H9 (cell line): ENCODE measurements around the gene PCGF2. TPM values are rescaled to one million over a fixed set of nuclear protein-coding genes. Genes with fewer than 3 reads are reported as not detected.

Experiments
- DNase-seq: peaks from one replicate; pipeline ENCODE4 v3.0.0-alpha.2; 2017
- H2AFZ ChIP-seq: one replicate; pipeline ENCODE4 v1.6.1; 2013; ENCODE audit warnings: mild to moderate bottlenecking, low read length, control low read depth, moderate library complexity
- H2AK5ac ChIP-seq: 2 replicates; pipeline ENCODE4 v1.6.1; 2013; ENCODE audit warnings: low read length, control low read depth, mixed read lengths; ENCODE audit not compliant: insufficient read length
- H2BK120ac ChIP-seq: one replicate; pipeline ENCODE4 v1.6.1; 2013; ENCODE audit warnings: low read depth, mild to moderate bottlenecking, low read length, control low read depth, inconsistent platforms; ENCODE audit not compliant: poor library complexity, severe bottlenecking
- H2BK12ac ChIP-seq: 2 replicates; pipeline ENCODE4 v1.6.1; 2013; ENCODE audit warnings: low read length, control low read depth, mixed read lengths, low read depth; ENCODE audit not compliant: insufficient read length
- H2BK15ac ChIP-seq: 2 replicates; pipeline ENCODE4 v1.6.1; 2013; ENCODE audit warnings: low read depth, low read length, control low read depth
- H2BK20ac ChIP-seq: one replicate; pipeline ENCODE4 v1.6.1; 2013; ENCODE audit warnings: low read depth, mild to moderate bottlenecking, low read length, control low read depth, inconsistent platforms; ENCODE audit not compliant: poor library complexity, severe bottlenecking
- H2BK5ac ChIP-seq: 2 replicates; pipeline ENCODE4 v1.6.1; 2013; ENCODE audit warnings: low read length, control low read depth, mixed read lengths; ENCODE audit not compliant: insufficient read length
- H3K14ac ChIP-seq: 2 replicates; pipeline ENCODE4 v1.6.1; 2013; ENCODE audit warnings: low read length, control low read depth; ENCODE audit not compliant: insufficient read depth
- H3K18ac ChIP-seq: 2 replicates; pipeline ENCODE4 v1.6.1; 2013; ENCODE audit warnings: low read depth, mild to moderate bottlenecking, mixed read lengths, low read length, control low read depth; ENCODE audit not compliant: insufficient read length
- H3K23ac ChIP-seq: 2 replicates; pipeline ENCODE4 v1.6.1; 2013; ENCODE audit warnings: low read length, control low read depth, mixed read lengths, low read depth; ENCODE audit not compliant: insufficient read length
- H3K23me2 ChIP-seq: 2 replicates; pipeline ENCODE4 v1.6.1; 2013; ENCODE audit warnings: low read depth, mild to moderate bottlenecking, mixed read lengths, low read length, control low read depth; ENCODE audit not compliant: insufficient read length, poor library complexity, severe bottlenecking
- H3K27ac ChIP-seq: 2 replicates; pipeline ENCODE4 v1.5.1; 2013; ENCODE audit warnings: low read length, control low read depth, mixed read lengths, low read depth; ENCODE audit not compliant: insufficient read length
- H3K27me3 ChIP-seq: 2 replicates; pipeline ENCODE4 v1.6.1; 2013; ENCODE audit warnings: low read length, control low read depth, inconsistent platforms; ENCODE audit not compliant: insufficient read depth
- H3K4ac ChIP-seq: 2 replicates; pipeline ENCODE4 v1.6.1; 2013; ENCODE audit warnings: low read depth, mild to moderate bottlenecking, control low read depth, inconsistent platforms, low read length, moderate library complexity
- H3K4me1 ChIP-seq: 2 replicates; pipeline ENCODE4 v1.6.1; 2013; ENCODE audit warnings: low read length, control low read depth, inconsistent platforms; ENCODE audit not compliant: insufficient read depth
- H3K4me2 ChIP-seq: 2 replicates; pipeline ENCODE4 v1.6.1; 2013; ENCODE audit warnings: low read length, control low read depth, mixed read lengths; ENCODE audit not compliant: insufficient read length, insufficient read depth
- H3K56ac ChIP-seq: 2 replicates; pipeline ENCODE4 v1.6.1; 2013; ENCODE audit warnings: low read depth, mild to moderate bottlenecking, mixed read lengths, low read length, control low read depth; ENCODE audit not compliant: insufficient read length
- H3K79me1 ChIP-seq: 2 replicates; pipeline ENCODE4 v1.6.1; 2013; ENCODE audit warnings: low read depth, mild to moderate bottlenecking, moderate library complexity, low read length, control low read depth, inconsistent platforms; ENCODE audit not compliant: insufficient read depth, poor library complexity, severe bottlenecking
- H3K79me2 ChIP-seq: 2 replicates; pipeline ENCODE4 v1.6.1; 2013; ENCODE audit warnings: low read length, control low read depth, inconsistent platforms; ENCODE audit not compliant: insufficient read depth
- H3K9ac ChIP-seq: 2 replicates; pipeline ENCODE4 v1.6.1; 2013; ENCODE audit warnings: low read length, control low read depth, mixed read lengths; ENCODE audit not compliant: insufficient read length; ENCODE audit errors: extremely low read depth
- H3K9me3 ChIP-seq: one replicate; pipeline ENCODE4 v1.6.1; 2013; ENCODE audit warnings: low read depth, low read length, inconsistent platforms; ENCODE audit not compliant: control insufficient read depth
- H3T11ph ChIP-seq: one replicate; pipeline ENCODE4 v1.6.1; 2013; ENCODE audit warnings: mild to moderate bottlenecking, low read length, control low read depth, inconsistent platforms
- H4K20me1 ChIP-seq: one replicate; pipeline ENCODE4 v1.6.1; 2013; ENCODE audit not compliant: control insufficient read depth, insufficient read length, insufficient read depth
- H4K5ac ChIP-seq: 2 replicates; pipeline ENCODE4 v1.6.1; 2013; ENCODE audit warnings: low read depth, mild to moderate bottlenecking, mixed read lengths, low read length, control low read depth; ENCODE audit not compliant: insufficient read length
- H4K8ac ChIP-seq: replicated peaks from 2 replicates; pipeline ENCODE4 v1.6.1; 2013; ENCODE audit warnings: low read length, control low read depth, mixed read lengths, low read depth; ENCODE audit not compliant: insufficient read length
- H4K91ac ChIP-seq: 2 replicates; pipeline ENCODE4 v1.6.1; 2013; ENCODE audit warnings: low read depth, mild to moderate bottlenecking, moderate library complexity, mixed read lengths, low read length, control low read depth; ENCODE audit not compliant: insufficient read length
- H3K27ac Mint-ChIP-seq, 3 experiments: 2 replicates in 2 of 3; 3 replicates in 1 of 3; pipeline ENCODE4 v1.8.0; 2020 to 2021; ENCODE audit warnings: mixed read lengths in 3 of 3, mild to moderate bottlenecking in 1 of 3, moderate library complexity in 1 of 3
- H3K27me3 Mint-ChIP-seq: 2 replicates; pipeline ENCODE4 v1.8.0; 2021; ENCODE audit warnings: low read depth, mild to moderate bottlenecking, moderate library complexity, mixed read lengths
- H3K36me3 Mint-ChIP-seq, 3 experiments: 2 replicates in 2 of 3; 3 replicates in 1 of 3; pipeline ENCODE4 v1.8.0; 2020 to 2021; ENCODE audit warnings: low read depth in 3 of 3, mixed read lengths in 3 of 3; ENCODE audit not compliant: insufficient read depth in 1 of 3
- H3K4me1 Mint-ChIP-seq, 2 experiments: 2 replicates each; pipeline ENCODE4 v1.8.0; 2020; ENCODE audit warnings: mixed read lengths in 2 of 2
- H3K4me3 Mint-ChIP-seq, 2 experiments: 2 replicates in 1 of 2; 3 replicates in 1 of 2; pipeline ENCODE4 v1.8.0; 2020 to 2021; ENCODE audit warnings: mild to moderate bottlenecking in 2 of 2, mixed read lengths in 2 of 2, moderate library complexity in 1 of 2
- H3K9me3 Mint-ChIP-seq, 2 experiments: 2 replicates in 1 of 2; 3 replicates in 1 of 2; pipeline ENCODE4 v1.8.0; 2020; ENCODE audit warnings: mild to moderate bottlenecking in 2 of 2, mixed read lengths in 2 of 2, moderate library complexity in 1 of 2
- WGBS: extraction: QIAGEN DNeasy Blood & Tissue Kit; methylation state at CpG from one replicate; pipeline ENCODE4 v1.1.7; 2013; ENCODE audit warnings: missing lambda C conversion rate, low lambda C conversion rate, mixed read lengths; ENCODE audit not compliant: insufficient read length; ENCODE audit errors: extremely low coverage; 5-methylcytosine and 5-hydroxymethylcytosine counted together
- long read RNA-seq: library from polyadenylated mRNA; unstranded; transcript quantifications from one replicate; pipeline ENCODE4 v2.0.0, GENCODE V29; 2020
- total RNA-seq: library from RNA; stranded (reverse); gene quantifications from 2 replicates; pipeline ENCODE4 v1.2.1, GENCODE V29; 2021
- TF ChIP-seq, protein P1 (sequence below): fragments of 200-600 bp; sonication (generic); conservative IDR thresholded peaks from 3 replicates; pipeline ENCODE4 v1.8.0; 2021; ENCODE audit warnings: antibody characterized with exemption, mild to moderate bottlenecking

The PCGF2 gene
- total RNA-seq = 106 and 116 TPM in 2 replicates
- long read RNA-seq, partial matches to known transcripts = 19 of 43 reads
- long read RNA-seq, other reads (novel, unspliced or antisense) = 21 of 43 reads

DNA sequence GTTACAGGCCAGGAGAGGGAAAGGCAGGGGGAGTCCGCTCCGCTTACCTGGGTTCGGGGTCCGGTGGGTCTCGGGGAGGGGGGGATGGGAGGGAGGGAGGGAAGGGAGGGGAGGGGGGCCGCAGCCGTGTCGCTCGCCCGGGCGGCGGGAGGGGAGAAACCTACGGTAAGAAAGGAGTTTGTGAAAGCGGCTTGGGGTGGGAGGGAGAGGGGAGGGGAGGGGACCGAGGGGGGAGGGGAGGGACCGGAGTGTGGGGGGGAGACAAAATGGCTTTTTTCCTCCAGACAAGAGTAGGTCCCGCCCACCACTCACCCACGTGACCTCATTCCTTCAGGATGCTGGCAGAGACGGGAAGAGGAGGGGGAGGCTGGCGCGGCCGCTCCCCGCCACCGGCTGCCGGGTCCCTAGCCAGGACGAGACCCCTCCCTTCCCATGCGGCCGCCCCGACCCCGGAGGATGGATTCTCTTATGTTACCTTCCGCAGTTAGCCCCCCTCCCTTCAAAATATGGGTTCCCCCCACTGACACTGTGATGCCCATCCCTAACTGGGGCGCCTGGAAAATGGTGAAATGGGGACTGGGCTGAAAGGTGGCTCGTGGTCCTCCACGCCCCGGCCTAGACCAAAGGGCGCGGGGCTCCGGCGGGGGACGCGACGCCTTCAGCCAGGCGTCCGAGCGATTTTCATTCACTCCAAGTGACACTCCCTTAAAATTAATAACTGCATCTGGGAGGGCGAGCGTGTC lies at the start of gene PCGF2:
Gene PCGF2, minus strand, starts transcription at position 188 of the 743 bp plus-strand sequence. CDS start 7,934 bp downstream, outside the sequence.
- Histone ChIP-seq H2BK15ac (no peak within 1 kb of the TSS), H3K9me3 (no peaks in the 10 kb centered on the region), H3K23me2 (peaks cover 44% of the 10 kb centered on the region), H3K23ac (no peak within 1 kb of the TSS), H3K4me1 (peaks cover 5% of the 10 kb centered on the region; the same call in 1 of the 2 replicates), H2BK12ac (no peak within 1 kb of the TSS), H3K4me2 (peak within 1 kb of the TSS; percentile 98), H3K9ac (peak within 1 kb of the TSS; percentile 70), H3K79me2 (peaks cover 33% of the 10 kb centered on the region), H3K4ac (no peak within 1 kb of the TSS), H3K79me1 (no peaks in the 10 kb centered on the region), H2BK120ac (no peak within 1 kb of the TSS), H2BK20ac (no peak within 1 kb of the TSS), H3K27me3 (no peaks in the 10 kb centered on the region), H4K8ac (no peak within 1 kb of the TSS), H3T11ph (no peak within 1 kb of the TSS), H3K27ac (no peak within 1 kb of the TSS), H2AFZ (no peak within 1 kb of the TSS), H4K20me1 (no peaks in the 10 kb centered on the region), H2AK5ac (no peak within 1 kb of the TSS), H4K91ac (no peak within 1 kb of the TSS), H4K5ac (no peak within 1 kb of the TSS), H3K18ac (peak within 1 kb of the TSS; percentile 87), H3K14ac (peak within 1 kb of the TSS; percentile 89), H2BK5ac (no peak within 1 kb of the TSS), H3K56ac (no peak within 1 kb of the TSS)
- WGBS = no CpG with 5 or more reads among the region's 47 CpGs
- DNase-seq = peak; percentile 98
- H3K36me3 Mint-ChIP-seq = peaks cover 2 to 18% (median 8%) of the 10 kb centered on the region in 3 experiments; a peak in 6 of 7 replicates
- TF ChIP-seq, protein P1, sequence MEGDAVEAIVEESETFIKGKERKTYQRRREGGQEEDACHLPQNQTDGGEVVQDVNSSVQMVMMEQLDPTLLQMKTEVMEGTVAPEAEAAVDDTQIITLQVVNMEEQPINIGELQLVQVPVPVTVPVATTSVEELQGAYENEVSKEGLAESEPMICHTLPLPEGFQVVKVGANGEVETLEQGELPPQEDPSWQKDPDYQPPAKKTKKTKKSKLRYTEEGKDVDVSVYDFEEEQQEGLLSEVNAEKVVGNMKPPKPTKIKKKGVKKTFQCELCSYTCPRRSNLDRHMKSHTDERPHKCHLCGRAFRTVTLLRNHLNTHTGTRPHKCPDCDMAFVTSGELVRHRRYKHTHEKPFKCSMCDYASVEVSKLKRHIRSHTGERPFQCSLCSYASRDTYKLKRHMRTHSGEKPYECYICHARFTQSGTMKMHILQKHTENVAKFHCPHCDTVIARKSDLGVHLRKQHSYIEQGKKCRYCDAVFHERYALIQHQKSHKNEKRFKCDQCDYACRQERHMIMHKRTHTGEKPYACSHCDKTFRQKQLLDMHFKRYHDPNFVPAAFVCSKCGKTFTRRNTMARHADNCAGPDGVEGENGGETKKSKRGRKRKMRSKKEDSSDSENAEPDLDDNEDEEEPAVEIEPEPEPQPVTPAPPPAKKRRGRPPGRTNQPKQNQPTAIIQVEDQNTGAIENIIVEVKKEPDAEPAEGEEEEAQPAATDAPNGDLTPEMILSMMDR = no peak
- H3K4me3 Mint-ChIP-seq = peak within 1 kb of the TSS; percentile 97
- H3K27me3 Mint-ChIP-seq = peaks cover 11% of the 10 kb centered on the region
- peaks cover 45 to 49% of the 10 kb centered on the region in 2 experiments for H3K4me1 Mint-ChIP-seq
- H3K9me3 Mint-ChIP-seq = peaks cover 0 to 3% of the 10 kb centered on the region in 2 experiments; a peak in 2 of 5 replicates
- H3K27ac Mint-ChIP-seq = peak within 1 kb of the TSS; percentile 79 to 95 (median 90); a peak in 4 of 7 replicates
